ENCODE data around the gene AMHR2. TPM values are rescaled to one million over a fixed set of nuclear protein-coding genes. Genes with fewer than 3 reads are reported as not detected.
"Not testable (repeated sequence)": the region's sequence is repeated elsewhere in the genome, so short reads cannot be mapped to it uniquely, and the experiment has no call there.

The AMHR2 gene
- total RNA-seq, 2 experiments from 2014 or later: not detected

DNA sequence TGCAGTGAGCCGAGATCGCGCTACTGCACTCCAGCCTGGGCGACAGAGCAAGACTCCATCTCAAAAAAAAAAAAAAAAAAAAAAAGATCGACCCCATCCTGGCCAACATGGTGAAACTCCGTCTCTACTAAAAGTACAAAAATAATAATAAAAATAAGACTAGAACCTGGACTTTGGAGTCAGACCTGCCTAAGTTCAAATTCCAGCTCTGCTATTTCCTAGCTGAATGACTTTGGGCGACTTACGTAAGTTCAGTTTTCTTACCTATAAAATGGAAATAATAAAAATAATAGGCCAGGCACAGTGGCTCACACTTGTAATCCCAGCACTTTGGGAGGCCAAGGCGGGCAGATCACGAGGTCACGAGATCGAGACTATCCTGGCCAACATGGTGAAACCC lies 1.4 kb upstream of the AMHR2 start:
- not testable (repeated sequence) for H3K4me3 Mint-ChIP-seq; H3K27me3 Mint-ChIP-seq; H3K27ac Mint-ChIP-seq; DNase-seq; H3K4me1 Mint-ChIP-seq; H3K36me3 Mint-ChIP-seq; H3K9me3 Mint-ChIP-seq; ATAC-seq (ENCODE audit: low read depth)
- POLR2A ChIA-PET: interaction anchor here (0.9 to 1.4 kb wide), 3 partner anchors 76 to 241 kb away, joined by 3 to 4 read pairs (median 3); partner anchors contain the start of gene CSAD

- POLR2A ChIA-PET: interaction anchor here (0.6 kb wide), 1 partner anchor 38 kb away, joined by 3 read pairs; no protein-coding TSS in a partner anchor
- no peaks in the 10 kb centered on the region for H3K27me3 Mint-ChIP-seq
- no peak overlapping the region for H3K27ac Mint-ChIP-seq
- no peaks in the 10 kb centered on the region for H3K9me3 Mint-ChIP-seq
- H3K4me3 Mint-ChIP-seq: no peak overlapping the region
- no peaks in the 10 kb centered on the region for H3K36me3 Mint-ChIP-seq
- no peak for ATAC-seq (ENCODE audit: low read depth)
- H3K4me1 Mint-ChIP-seq: peaks cover 4% of the 10 kb centered on the region
- no peak for DNase-seq
Observed at GRCh38 chr12:53424626-53425514, 1.2 kb downstream of the AMHR2 start.

- peaks cover 4% of the 10 kb centered on the region for H3K4me1 Mint-ChIP-seq
- H3K9me3 Mint-ChIP-seq: no peaks in the 10 kb centered on the region
- no peaks in the 10 kb centered on the region for H3K27me3 Mint-ChIP-seq
- H3K4me3 Mint-ChIP-seq: no peak overlapping the region
- ATAC-seq (ENCODE audit: low read depth): no peak
- no peaks in the 10 kb centered on the region for H3K36me3 Mint-ChIP-seq
- no peak for DNase-seq
- no peak overlapping the region for H3K27ac Mint-ChIP-seq
- POLR2A ChIA-PET: no interaction called here
Observed at GRCh38 chr12:53425515-53426150, 2.0 kb downstream of the AMHR2 start.

DNA sequence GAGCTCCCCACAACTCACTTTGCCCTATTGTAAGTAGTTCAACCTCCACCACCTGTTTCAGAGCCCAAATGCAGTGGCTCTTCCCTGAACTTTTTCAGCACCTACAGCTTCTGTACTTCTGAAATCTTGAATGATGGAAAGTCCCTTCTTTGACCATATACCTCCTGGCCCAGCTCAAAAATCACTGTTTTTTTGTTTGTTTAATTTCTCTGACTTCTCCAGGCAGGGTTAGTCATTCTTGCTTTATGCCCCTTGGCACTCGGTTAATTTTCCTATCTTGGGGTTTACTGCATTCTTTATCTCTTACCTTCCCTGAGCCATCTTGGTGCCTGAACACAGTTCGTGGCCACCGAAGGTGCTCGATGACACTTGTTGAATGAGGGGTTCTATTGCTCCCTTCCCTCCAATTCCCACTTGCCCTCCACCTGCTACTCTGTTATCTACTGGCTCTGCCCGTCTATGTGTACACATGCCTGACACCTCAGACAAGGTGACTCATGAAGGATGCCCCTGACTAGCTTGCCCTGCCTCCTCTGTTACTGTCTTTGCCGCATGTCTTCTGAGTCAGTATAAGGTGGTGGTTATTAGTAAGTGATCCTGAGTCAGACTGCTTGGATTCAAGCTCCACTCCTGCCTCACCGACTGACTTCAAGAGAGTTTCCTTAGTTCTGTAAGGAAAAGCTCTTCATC lies 4.4 kb downstream of the AMHR2 start:
- Mint-ChIP-seq H3K27ac (no peak overlapping the region), H3K9me3 (no peaks in the 10 kb centered on the region), H3K4me3 (no peak overlapping the region), H3K36me3 (no peaks in the 10 kb centered on the region), H3K4me1 (no peaks in the 10 kb centered on the region), H3K27me3 (no peaks in the 10 kb centered on the region)
- POLR2A ChIA-PET: interaction anchor here (1.4 kb wide), 1 partner anchor 13 kb away, joined by 5 read pairs; the partner anchor contains the start of gene PRR13
- peak; percentile 29 for ATAC-seq (ENCODE audit: low read depth)
- no peak for DNase-seq

GRCh38 chr12:53428741-53429140 lies 5.1 kb downstream of the AMHR2 start:
- H3K27me3 Mint-ChIP-seq: no peaks in the 10 kb centered on the region
- H3K36me3 Mint-ChIP-seq: no peaks in the 10 kb centered on the region
- ATAC-seq (ENCODE audit: low read depth) (no peak), DNase-seq (peak; percentile 23)
- no peak overlapping the region for H3K4me3 Mint-ChIP-seq
- no peaks in the 10 kb centered on the region for H3K9me3 Mint-ChIP-seq
- POLR2A ChIA-PET: interaction anchor here (1.4 kb wide), 1 partner anchor 12 kb away, joined by 5 read pairs; the partner anchor contains the start of gene PRR13
- H3K4me1 Mint-ChIP-seq: no peaks in the 10 kb centered on the region
- H3K27ac Mint-ChIP-seq: peak overlapping the region; percentile 1

GRCh38 chr12:53430116-53430515 lies 6.5 kb downstream of the AMHR2 start:
- Mint-ChIP-seq H3K27me3 (no peaks in the 10 kb centered on the region), H3K4me1 (no peaks in the 10 kb centered on the region), H3K36me3 (no peaks in the 10 kb centered on the region), H3K27ac (no peak overlapping the region), H3K4me3 (no peak overlapping the region), H3K9me3 (no peaks in the 10 kb centered on the region)
- ATAC-seq (ENCODE audit: low read depth): no peak
- DNase-seq: no peak
- POLR2A ChIA-PET: interaction anchor here (0.6 kb wide), 1 partner anchor 19 kb away, joined by 3 read pairs; no protein-coding TSS in a partner anchor

DNA sequence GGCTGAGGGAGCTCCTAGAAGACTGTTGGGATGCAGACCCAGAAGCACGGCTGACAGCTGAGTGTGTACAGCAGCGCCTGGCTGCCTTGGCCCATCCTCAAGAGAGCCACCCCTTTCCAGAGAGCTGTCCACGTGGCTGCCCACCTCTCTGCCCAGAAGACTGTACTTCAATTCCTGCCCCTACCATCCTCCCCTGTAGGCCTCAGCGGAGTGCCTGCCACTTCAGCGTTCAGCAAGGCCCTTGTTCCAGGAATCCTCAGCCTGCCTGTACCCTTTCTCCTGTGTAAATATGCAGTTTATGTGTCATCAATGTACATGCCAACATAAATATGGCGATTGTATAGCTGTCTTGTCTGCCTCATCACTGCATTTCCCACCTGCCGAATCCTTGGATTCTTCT lies 7.5 kb downstream of the AMHR2 start:
- H3K27me3 Mint-ChIP-seq: peaks cover 2% of the 10 kb centered on the region
- no peak for ATAC-seq (ENCODE audit: low read depth)
- no peaks in the 10 kb centered on the region for H3K9me3 Mint-ChIP-seq
- no peak for DNase-seq
- no peak overlapping the region for H3K4me3 Mint-ChIP-seq
- H3K4me1 Mint-ChIP-seq: no peaks in the 10 kb centered on the region
- no peak overlapping the region for H3K27ac Mint-ChIP-seq
- POLR2A ChIA-PET: no interaction called here
- no peaks in the 10 kb centered on the region for H3K36me3 Mint-ChIP-seq

GRCh38 chr12:53435326-53435725 lies 11.7 kb downstream of the AMHR2 start:
- H3K27ac Mint-ChIP-seq; ATAC-seq (ENCODE audit: low read depth); H3K4me1 Mint-ChIP-seq; POLR2A ChIA-PET; H3K9me3 Mint-ChIP-seq; H3K27me3 Mint-ChIP-seq; H3K36me3 Mint-ChIP-seq; DNase-seq; H3K4me3 Mint-ChIP-seq: not testable (repeated sequence)

GRCh38 chr12:53439582-53439981 lies 15.9 kb downstream of the AMHR2 start:
- not testable (repeated sequence) for H3K9me3 Mint-ChIP-seq; H3K27ac Mint-ChIP-seq; DNase-seq; H3K4me3 Mint-ChIP-seq; H3K27me3 Mint-ChIP-seq; ATAC-seq (ENCODE audit: low read depth)
- peaks cover 11% of the 10 kb centered on the region for H3K36me3 Mint-ChIP-seq
- peaks cover 19% of the 10 kb centered on the region for H3K4me1 Mint-ChIP-seq
- POLR2A ChIA-PET: interaction anchor here (0.7 to 1.2 kb wide), 2 partner anchors 115 to 235 kb away, joined by 3 to 5 read pairs; no protein-coding TSS in a partner anchor

DNA sequence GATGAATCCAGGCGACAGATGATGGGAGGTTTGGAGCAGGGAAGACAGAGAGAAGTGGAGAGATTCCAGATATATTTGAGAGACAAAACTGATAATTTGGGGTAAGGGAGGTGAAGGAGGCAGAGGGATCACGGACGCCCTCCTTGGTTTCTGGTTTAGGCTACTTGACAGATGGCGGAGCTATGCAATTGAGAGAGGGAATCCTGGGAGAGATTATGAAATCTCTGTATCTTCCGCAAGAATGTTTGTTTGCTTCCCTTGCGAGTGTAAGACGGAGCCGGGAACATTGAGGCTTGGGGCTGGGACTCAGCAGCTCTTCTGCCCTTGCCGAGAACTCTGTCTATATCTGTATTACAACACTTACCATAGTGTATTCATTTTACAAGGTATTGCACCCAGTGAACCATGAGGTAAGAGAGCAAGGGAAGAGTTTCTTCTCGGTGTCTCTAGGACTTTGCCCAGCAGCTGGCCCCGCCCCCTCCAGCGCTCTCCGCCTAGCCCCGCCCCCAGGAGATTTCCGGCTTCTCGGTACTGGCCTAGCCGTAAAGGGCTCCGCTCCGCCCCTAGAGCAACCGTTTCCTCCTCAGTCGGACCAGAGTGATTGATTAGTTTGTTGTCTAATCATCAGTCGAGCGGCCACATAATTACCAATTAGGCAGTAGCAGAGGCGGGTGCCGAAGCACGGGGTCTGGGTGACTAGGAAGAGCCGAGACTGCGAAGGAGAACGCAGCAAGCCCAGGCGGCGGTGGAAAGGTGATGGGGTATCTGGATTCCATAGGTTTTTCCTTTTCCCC lies 17.6 kb downstream of the AMHR2 start, which contains the start of gene PRR13:
Gene PRR13 (plus strand): TSS at position 695 of the 794 bp plus-strand sequence. CDS start 981 bp downstream, outside the sequence.
- Mint-ChIP-seq H3K4me3 (peak within 1 kb of the TSS; percentile 99), H3K4me1 (peaks cover 29% of the 10 kb centered on the region), H3K27me3 (no peaks in the 10 kb centered on the region), H3K9me3 (no peaks in the 10 kb centered on the region), H3K36me3 (peaks cover 20% of the 10 kb centered on the region), H3K27ac (peak within 1 kb of the TSS; percentile 91)
- ATAC-seq (ENCODE audit: low read depth): peak; percentile 99
- peak; percentile 95 for DNase-seq
- POLR2A ChIA-PET: interaction anchor here (0.7 to 1.3 kb wide), 12 partner anchors 9 to 141 kb away, joined by 3 to 10 read pairs (median 4); partner anchors contain the start of genes AAAS and MAP3K12

GRCh38 chr12:53443955-53444354 lies 20.3 kb downstream of the AMHR2 start:
- Mint-ChIP-seq H3K36me3 (peaks cover 35% of the 10 kb centered on the region), H3K4me3 (peak overlapping the region; percentile 44), H3K9me3 (no peaks in the 10 kb centered on the region), H3K4me1 (peaks cover 33% of the 10 kb centered on the region), H3K27me3 (no peaks in the 10 kb centered on the region), H3K27ac (no peak overlapping the region)
- DNase-seq (no peak), ATAC-seq (ENCODE audit: low read depth) (no peak)
- POLR2A ChIA-PET: no interaction called here

DNA sequence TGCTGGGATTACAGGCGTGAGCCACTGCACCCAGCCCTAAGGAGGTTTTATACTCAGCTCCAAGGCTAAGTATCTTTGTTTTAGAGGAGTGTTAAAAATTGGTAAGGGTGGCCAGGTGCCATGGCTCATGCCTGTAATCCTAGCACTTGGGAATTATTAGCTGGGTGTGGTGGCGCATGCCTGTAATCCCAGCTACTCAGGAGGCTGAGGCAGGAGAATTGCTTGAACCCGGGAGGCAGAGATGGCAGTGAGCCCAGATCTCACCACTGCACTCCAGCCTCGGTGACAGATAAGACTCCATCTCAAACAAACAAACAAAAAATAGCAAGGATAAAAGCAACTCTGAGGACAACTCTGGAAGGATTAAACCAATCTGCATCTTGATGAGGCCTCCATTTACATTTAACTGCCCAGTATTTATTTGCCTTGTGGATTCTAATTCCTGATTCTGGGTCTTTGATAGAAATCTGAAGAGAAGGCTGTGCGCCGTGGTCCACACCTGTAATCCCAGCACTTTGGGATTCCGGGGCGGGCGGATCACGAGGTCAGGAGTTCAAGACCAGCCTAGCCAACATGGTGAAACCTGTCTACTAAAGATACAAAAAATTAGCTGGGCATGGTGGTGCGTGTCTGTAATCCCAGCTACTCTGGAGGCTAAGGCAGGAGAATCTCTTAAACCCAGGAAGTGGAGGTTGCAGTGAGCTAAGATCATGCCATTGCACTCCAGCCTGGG lies 21.1 kb downstream of the AMHR2 start:
- not testable (repeated sequence) for DNase-seq; H3K9me3 Mint-ChIP-seq; ATAC-seq (ENCODE audit: low read depth); H3K27me3 Mint-ChIP-seq; H3K27ac Mint-ChIP-seq
- peaks cover 35% of the 10 kb centered on the region for H3K36me3 Mint-ChIP-seq
- H3K4me3 Mint-ChIP-seq: peak overlapping the region; percentile 20
- POLR2A ChIA-PET: interaction anchor here (0.7 kb wide), 2 partner anchors 37 to 327 kb away, joined by 4 read pairs; no protein-coding TSS in a partner anchor
- peaks cover 33% of the 10 kb centered on the region for H3K4me1 Mint-ChIP-seq
